Activated T-helper 9 cell treated with anti-CD3 and anti-CD28 coated beads, Interleukin-2, amount 50 U/mL, for 16 hours (primary cell): ENCODE data around the gene FAP.
A peak's percentile ranks its signal among the peaks of the same experiment; 100 is the strongest.

ENCODE experiments used
- DNase-seq: peaks from one replicate; pipeline ENCODE4 v3.0.0-alpha.2; 2020; ENCODE audit warnings: low read depth

The FAP gene

DNA sequence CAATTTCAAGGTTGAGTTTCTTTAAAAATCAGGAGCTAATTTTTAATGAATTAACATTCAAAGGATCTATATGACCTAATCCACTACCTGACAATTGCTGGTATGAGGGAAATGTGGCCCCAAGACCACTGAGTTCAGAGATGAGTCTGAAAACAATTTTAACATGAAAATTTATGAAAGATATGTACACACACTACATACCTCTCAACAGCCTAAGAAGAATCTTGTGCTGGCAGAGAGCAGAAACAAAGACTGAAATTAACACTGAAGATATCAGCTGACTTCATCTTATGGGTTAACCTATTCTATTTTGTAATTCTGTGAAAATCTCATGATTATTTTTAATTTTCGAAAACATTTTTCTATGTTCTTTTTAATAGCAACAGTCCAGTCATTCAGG lies 1.7 kb downstream of the FAP start:
- DNase-seq: no peak

DNA sequence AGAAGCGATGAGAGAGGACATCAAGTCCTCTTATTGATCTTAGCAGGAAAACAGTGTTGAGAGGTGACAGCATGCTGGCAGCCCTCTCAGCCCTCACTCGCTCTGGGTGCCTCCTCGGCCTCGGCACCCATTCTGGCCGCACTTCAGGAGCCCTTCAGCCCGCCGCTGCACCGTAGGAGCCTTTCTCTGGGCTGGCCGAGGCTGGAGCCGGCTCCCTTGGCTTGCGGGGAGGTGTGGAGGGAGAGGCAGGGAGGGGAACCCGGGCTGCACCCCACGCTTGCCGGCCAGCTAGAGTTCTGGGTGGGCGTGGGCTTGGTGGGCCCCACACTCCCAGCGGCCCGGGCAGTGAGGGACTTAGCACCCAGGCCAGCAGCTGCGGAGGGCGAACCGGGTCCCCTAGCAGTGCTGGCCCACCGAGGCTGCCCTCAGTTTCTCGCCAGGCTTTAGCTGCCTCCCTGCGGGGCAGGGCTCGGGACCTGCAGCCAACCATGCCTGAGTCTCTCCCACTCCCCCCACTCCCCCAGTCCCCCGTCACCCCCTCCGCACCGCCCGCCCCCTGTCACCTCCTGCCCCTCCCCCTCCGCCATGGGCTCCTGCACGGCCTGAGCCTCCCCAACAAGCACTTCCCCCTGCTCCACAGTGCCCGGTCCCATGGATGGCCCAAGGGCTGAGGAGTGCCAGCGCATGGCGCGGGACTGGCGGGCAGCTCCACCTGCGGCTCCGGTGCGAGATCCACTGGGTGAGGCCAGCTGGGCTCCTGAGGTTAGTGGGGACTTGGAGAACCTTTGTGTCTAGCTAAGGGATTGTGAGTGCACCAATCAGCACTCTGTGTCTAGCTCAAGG lies 8.4 kb downstream of the FAP start:
- DNase-seq: no peak

- no peak for DNase-seq
Observed at GRCh38 chr2:162233197-162233596, 10.0 kb downstream of the FAP start.

GRCh38 chr2:162232671-162233070 lies 10.6 kb downstream of the FAP start:
- DNase-seq: no peak

- no peak for DNase-seq
Observed at GRCh38 chr2:162232027-162232426, 11.2 kb downstream of the FAP start.

- DNase-seq: no peak
Observed at GRCh38 chr2:162230761-162231160, 12.5 kb downstream of the FAP start.

DNA sequence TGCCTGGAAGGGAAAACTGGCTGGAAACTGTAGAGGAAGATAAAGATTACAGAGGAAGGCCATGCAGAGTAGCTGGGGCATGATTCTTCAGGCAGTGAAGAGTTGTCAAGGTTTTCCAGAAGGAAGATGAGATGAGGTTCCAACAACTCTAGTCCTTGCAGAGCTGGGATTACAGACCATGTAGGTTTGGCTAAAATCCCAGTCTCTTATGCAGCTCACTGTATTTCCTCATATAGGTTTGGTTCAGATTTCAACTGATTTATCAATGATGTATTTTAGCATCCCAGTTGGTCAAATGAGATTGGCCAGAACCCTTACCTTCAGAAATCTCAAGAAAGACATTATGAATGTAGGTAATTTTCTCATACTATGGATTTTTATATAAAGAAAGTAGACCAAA lies 16.4 kb downstream of the FAP start:
- no peak for DNase-seq

DNA sequence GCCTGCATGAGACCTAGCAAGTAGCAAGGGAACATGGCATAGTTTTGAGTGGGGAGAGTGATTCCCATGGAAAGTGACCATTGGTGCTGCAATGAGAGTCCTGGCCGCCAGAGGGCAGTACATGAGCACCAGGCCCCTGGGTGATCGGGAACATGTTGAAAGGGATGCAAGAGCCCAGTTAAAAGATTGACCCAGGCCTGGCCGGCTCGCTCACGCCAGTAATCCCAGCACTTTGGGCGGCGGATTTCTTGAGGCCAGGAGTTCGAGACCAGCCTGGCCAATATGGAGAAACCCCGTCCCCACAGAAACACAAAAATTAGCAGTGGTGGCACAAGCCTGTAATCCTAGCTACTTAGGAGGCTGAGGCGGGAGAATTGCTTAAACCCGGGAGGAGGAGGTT lies 22.2 kb downstream of the FAP start:
- peak; percentile 42 for DNase-seq

DNA sequence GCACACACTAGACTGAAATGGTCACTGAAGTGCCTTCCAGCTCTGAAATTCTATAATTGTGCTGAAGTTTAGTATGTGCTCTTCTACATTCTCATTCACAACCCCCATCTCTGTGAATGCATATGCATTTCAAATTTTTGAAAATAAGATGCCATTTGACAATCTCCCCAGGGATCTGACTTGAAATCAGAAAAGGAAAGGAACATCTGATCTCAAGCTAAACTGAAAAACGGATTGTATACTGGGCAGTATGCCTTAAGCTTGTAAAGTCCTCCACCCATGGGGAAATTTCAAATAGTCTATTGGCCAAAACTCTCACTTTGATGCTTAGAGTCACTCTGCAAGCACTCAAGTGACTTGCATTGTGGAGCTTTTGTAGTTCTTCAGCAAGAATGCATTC lies 22.9 kb downstream of the FAP start:
- DNase-seq: no peak

- DNase-seq: no peak
Observed at GRCh38 chr2:162219426-162219825, 23.8 kb downstream of the FAP start.

DNA sequence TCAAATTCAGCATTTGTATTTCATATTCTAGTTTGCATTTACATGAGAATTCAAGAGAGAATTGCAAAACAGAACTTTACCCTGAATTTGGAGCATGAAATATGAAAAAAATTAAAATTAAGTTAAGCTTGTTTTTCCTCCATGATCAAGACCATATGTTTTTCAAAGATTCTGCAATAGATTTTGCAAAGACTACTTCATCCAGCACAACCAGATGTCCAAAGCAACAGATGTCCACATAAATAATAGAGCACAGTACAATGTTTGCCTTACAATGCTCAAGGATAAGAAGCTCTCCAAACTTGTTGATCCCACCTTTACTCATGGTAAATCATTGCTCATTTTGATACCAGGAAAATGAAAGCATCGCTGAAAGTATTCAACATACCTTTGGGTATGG lies 25.6 kb downstream of the FAP start:
- DNase-seq: no peak

GRCh38 chr2:162215162-162215561 lies 28.1 kb downstream of the FAP start:
- DNase-seq: no peak

DNA sequence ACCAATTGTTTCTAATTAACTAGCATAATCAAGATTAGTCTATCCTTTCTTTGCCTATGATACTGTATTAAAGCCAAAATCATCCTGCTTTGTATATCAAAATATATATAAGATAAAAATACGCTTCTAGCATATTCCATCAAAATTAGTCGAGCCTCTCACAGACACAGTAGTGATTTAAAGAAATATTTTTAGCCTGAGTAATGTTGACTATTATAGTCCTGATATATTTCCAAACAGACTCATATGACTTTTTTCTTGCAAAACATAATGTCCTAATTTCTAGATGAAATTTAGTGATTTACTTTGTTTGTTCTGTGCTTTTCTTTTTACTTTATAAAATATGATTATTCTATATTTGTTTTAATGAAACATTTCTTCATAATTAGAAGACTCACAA lies 30.9 kb downstream of the FAP start:
- DNase-seq: no peak

GRCh38 chr2:162211732-162212131 lies 31.5 kb downstream of the FAP start:
- DNase-seq: no peak

- DNase-seq: no peak
Observed at GRCh38 chr2:162210385-162210784, 32.9 kb downstream of the FAP start.

DNA sequence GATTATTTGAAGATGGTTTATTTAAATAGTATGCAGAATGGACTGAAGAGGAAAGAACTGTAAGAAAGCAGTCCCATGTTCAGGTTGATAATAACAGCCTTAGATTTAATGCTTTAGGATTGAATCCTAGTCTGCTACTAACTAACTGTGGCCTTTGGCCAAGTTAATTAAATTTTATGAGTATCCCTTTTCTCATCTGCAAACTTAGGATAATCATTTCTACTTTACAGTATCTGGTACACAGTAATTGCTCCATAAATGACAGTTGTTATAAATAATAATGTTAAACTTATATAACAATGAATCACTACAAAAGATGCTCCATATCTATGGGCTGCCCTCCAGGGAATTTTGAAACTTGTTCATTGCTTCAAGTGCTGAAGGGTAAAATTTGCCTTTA lies 41.0 kb downstream of the FAP start:
- DNase-seq: no peak

- no peak for DNase-seq
Observed at GRCh38 chr2:162200636-162201035, 42.6 kb downstream of the FAP start.

GRCh38 chr2:162199913-162200312 lies 43.3 kb downstream of the FAP start:
- no peak for DNase-seq

GRCh38 chr2:162198239-162198638 lies 45.0 kb downstream of the FAP start:
- no peak for DNase-seq

DNA sequence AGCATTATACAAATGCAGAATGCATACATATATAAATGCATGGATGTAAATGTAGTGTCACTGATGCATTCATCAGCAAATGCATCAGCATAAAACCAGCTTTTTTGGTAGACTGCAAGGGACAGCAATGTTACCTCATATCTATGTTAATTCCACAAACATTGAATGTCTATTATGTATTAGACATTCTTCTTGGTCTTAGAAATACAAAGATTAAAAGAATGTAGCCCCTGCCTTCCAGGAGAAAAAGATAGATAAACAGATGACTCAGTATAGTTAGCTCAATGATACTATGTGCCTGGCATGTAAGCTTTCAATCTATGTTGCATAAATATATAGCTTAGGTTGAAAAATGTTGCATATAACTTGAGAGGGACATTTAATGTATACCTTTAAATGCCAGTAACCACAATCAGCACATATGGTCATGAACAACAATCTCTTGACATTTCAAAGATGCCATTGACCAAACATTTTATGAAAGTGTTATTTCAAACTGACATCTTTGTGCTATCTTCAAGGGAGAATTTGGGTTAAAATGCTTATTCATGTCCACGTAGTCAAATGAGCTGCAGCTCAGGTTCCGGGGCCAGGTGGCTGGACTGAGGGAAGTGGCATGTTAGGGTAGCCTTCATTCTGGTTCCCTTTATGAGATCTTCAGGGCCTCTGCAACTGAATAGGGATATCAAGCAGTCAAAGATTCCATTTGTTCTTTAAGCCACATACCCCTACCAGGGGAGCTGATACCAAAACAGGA lies 46.0 kb downstream of the FAP start:
- no peak for DNase-seq

- no peak for DNase-seq
Observed at GRCh38 chr2:162196638-162197037, 46.6 kb downstream of the FAP start.

DNA sequence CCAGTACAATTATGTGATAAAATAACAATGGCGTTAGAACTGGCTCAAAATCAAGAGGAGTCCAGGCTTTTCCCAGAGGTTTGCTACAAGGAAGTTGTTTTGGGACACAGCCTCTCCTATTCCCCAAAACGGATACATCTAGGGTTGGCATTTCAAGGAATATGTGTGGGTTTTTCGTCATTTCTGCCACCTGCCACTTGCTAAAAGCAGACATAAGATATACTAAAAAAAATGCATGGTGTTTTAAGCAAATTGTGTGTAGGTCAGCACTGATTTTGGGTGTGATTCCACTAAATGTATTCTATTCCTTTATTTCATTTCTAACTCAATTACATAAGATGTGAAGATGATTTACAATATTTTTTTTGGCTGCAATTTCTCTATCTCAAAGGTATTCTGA lies 54.8 kb downstream of the FAP start:
- no peak for DNase-seq

GRCh38 chr2:162185541-162186232 lies 57.6 kb downstream of the FAP start:
- no peak for DNase-seq
